Measurements from ENCODE around the gene IMP3.
"Not testable (repeated sequence)": the region's sequence is repeated elsewhere in the genome, so short reads cannot be mapped to it uniquely, and the experiment has no call there.

IMP3 gene, protein sequence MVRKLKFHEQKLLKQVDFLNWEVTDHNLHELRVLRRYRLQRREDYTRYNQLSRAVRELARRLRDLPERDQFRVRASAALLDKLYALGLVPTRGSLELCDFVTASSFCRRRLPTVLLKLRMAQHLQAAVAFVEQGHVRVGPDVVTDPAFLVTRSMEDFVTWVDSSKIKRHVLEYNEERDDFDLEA

DNA sequence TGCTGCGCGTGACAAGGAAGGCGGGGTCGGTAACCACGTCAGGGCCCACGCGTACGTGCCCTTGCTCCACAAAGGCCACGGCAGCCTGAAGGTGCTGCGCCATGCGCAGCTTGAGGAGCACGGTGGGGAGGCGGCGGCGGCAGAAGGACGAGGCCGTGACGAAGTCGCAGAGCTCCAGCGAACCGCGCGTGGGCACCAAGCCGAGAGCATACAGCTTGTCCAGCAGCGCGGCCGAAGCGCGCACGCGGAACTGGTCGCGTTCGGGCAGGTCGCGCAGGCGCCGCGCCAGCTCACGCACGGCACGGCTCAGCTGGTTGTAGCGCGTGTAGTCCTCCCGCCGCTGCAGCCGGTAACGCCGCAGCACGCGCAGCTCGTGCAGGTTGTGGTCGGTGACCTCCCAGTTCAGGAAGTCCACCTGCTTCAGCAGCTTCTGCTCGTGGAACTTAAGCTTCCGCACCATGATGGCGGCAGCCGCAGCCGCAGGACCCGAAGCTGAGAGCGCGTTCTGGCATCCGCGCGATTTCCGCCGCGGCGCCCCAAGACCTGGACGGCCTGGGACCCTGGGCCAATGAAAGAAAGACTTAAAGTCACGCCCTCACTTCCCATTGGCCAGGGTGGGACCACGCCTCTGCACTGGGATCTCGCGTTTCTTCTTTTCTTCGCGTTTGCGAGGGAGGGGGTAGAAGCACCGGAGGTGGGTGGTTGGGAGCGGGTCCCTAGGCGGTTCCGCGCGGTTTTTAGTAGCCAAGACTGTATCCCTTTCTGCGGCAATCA lies at the start of gene IMP3:
Gene IMP3 (minus strand): TSS at position 516 of the 774 bp plus-strand sequence. CDS start 56 bp downstream, at position 460.
- DNase-seq, result peak; percentile 97

DNA sequence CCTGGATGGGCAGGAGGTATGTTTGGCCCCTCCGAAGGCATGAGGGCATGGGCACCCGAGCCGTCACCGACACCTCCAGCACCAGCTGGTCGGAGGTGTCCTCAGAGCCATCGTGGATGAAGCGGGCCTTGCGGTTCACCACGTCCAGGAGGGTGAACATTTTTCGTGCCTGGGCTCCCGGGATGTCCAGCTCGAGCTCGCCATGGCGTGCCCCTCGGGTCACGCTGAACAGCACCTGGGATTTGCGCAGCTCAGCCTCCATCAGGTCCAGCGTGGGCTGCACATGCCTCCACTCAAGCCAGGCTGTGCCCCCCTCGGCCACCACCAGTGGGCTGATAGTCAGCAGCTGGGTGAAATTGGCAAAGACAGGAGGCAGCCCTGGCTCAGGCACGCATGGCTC lies 49.4 kb upstream of the IMP3 start:
- not testable (repeated sequence) for DNase-seq

DNA sequence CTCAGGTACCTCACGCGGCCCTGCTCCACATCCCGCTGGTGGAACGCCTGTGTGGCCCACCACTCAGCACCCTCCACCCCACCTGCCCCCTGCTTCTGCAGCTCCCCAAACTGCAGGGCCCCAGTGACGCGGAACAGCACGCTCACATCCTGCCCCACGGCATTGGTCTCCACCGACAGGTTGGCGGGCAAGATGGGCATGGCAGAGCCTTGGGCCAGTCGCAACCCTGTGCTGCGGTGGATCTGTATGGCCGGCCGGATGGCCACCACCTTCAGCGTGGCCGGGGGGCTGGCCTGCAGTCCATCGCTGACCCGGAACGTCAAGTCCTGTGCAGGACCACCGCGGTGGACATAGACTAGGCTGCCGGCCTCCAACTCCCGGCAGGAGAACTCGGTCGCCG lies 48.8 kb upstream of the IMP3 start:
- DNase-seq, result no peak

DNA sequence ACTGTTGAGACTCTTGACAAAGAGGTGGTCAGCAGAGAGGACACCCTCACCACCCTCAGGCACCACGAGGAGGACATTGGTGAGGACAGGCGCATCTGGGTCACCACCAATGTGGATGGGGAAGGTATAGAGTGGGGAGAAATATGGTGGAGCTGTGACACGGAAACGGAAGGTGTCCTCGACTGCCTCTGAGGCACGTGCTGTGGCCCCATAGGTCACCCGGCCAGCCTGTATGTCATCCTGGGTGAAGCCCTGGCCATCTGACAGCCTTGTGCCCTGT lies 48.2 kb upstream of the IMP3 start:
- DNase-seq, result no peak

DNA sequence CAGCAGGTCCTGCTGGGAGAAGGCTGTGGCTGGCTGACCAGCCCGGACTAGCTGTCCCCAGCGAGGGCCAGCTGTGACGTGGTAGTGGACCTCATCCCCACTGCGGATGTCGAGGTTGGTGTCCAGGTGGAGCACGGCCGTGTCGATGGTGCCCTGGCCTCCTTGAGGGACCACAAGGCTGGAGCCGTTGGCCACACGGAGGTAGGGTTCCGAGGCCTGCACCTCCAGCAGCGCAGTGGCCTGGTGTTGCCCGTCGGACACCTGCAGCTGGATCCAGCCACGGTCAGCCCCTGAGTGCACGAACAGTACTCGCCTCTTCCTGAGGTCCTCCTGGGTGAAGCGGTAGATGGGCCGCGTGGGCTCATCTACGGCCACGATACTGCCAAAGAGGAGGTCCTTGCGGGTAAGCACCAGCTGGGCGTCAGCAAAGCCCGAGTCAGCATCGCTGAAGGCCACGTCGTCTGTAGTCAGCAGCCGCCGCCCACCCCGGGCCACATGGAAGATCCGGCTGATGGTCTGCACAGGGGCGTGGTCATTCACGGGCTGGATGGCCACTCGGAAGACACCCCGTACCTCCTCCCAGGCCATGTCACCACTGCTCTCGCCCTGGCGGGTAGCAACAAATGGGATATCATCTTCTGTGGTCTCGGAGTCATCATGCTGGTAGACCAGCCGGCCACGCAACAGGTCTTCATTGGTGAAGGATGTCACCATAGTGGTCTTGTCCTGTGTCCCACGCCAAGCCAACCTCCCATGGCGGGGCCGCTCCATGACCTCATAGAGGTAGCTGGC lies 47.7 kb upstream of the IMP3 start:
- no peak for DNase-seq

DNA sequence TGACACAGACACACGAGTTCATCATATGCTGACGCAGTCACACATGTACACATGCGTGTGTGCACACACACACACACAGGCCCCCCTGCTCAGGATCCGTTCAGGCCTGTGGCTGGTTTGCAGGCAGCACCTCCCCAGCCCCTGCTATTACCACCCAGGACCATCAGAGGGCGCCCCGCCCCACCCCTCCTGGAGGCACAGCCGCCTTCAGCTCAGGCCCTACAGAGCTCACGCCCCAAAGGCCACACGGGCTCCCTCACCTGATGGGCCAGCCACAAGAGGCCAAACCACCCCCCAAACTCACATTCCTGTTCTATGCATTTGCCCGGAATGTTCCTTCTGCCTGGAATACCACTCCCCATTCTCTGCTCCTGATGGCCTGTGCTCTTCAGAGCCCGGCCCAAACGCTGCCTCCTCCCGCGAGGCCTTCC lies 46.2 kb upstream of the IMP3 start:
- DNase-seq, result peak; percentile 90

DNA sequence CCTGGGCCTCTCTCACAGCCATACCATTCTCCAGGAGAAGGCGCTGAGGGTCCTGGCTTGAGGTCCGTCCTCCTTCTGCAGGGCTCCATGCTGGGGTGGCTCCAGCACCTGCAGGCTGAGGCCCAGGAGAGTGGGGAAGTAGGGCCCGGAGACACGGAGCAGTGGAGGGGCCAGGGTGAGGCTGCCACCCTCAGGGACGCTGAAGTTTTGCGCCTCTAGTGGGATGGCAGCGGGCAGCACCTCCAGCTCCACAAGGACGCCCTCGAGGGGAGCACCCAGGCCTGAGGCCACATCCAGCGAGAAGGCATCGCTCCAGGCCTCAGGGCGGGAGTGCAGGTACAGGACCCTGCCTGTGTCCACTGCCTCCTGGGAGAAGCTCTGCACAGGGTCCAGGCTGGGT lies 45.2 kb upstream of the IMP3 start:
- DNase-seq, result no peak

DNA sequence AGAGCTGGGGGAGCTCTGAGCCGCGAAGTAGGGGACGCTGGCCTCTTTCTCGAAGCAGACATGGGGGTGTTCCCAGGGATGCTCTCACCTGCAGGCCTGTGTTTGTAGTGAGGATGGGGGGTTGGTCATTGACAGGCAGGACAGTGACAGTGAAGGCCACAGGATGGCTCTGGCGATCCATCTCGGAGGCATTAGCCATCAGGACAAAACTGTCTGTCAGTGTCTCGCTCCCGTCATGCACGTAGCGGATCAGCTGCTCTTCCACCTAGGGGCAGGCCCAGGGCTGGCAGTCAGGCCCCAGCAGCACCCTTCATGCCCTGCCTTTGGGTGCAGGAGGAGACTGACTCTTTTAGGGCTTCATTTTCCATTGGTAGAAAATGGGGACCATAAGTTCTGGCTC lies 44.6 kb upstream of the IMP3 start:
- no peak for DNase-seq

DNA sequence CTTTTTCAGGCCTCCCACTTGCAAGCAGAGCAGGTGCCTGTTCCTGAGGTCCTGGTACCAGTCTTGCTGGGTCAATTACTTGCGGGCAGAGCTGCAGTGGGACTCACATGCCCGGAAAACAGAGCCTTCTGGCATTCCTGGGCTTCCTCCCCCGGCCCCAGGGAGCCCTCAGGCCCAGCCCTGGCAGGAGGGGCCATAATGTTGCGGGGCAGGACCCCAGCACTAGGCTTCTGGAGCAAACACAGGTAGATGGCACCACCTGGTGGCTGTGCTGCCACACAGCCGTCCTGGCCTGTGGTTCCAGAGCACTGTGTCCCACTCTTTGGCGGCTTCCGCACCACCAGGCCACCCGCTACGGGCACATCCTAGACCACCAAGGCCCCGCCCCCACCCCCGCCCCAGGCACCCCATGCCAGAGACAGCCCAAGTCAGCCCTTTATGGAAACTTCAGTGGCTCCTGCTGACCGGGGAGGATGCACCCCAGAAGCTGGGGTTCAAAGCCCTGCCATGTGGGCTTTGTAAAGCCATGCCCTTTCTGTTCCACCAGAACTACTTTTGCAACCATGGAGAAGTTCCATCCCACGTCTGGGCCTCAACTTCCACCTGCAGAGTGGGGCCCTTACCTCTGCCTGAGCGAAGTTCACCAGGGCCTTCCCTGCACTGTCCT lies 43.8 kb upstream of the IMP3 start:
- DNase-seq, result peak; percentile 81

DNA sequence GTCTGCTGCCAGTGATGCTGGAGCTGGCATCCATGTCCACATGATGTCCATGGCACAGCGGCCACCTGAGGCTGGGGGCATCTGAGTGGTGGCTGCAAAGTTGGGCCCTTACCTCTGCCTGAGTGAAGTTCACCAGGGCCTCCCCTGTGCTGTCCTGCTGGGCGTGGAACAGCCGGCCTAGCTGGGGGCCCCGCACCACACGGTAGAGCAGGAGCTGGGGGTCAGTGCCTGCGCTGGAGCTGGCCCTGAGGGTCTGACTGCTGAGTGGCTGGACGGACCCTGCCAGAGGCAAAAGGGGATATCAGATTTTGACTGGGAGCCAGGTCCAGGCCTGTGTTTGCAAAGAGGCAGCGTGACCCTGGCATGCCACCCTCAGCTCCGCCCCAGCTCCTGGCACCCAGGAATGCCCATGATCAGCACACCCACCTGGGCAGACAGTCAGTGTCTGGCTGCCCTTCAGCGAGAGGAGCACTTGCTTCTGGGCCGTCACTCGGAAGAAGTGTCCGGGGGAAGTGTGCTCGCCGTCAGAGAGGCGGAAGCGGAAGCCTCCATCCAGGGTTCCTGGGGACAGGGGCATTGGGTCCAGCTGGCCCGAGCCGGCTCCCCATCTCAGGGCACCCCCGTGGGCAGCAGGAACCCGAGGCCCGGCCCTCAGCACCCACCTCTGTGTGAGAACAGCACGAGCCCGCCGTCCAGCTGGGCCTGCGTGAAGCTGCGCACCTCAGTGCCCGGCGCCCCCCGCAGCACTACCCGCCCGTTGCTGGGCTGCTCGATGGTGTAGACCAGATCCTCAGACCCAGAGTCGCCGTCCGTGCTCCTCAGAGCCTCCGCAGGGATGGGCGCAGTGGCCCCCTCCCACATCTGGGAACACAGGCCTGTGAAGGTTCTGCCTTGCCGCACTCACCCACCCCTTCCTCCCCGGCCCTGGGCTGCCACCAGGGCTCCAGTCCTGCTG lies 42.4 kb upstream of the IMP3 start:
- no peak for DNase-seq

DNA sequence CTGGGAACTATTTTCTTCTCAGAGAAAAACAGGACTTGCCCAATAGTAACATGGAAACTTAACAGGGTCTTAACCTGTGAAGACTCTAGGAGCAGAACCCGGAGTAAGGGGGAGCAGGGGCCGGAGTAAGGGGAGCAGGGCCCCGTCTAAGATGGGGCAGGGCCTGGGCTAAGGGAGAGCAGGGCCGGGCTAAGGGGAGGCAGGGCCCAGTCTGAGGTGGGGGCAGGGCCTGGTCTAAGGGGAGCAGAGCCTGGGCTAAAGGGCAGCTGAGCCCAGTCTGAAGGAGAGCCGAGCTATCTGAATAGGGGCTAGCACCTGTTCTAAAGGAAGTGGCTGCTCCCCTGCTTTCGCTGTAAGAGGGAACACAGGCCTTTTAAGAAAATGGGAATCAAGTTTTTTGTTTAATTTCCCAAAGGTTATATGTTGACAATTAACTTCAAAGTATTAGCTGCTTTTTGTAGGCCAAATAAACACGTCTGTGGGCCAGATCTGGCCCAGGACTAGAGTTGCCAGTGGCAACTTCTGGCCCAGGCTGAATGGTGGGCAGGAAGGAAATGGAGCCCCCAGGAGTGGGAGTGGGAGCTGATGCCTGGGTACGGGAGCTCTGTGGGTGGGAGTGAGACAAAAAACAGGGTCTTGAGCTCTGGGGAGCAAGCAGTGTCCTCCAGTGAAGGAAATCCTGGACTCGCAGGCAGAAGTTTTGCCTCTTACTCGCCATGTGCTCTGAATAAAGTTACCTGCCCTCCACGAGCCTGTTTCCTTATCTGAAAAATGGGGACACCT lies 40.2 kb upstream of the IMP3 start:
- DNase-seq, result no peak

DNA sequence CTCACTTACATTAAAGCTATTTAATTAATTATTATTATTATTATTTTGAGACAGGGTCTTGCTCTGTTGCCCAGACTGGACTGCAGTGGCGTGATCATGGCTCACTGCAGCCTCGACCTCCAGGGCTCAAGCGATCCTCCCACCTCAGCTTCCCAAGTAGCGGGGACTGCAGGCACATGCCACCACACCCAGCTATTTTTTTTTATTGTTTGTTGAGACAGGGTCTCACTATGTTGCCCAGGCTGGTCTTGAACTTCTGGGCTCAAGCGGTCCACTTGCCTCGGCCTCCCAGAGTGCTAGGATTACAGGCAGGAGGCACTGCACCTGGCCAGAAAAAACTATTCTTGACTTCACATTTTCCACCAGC lies 38.3 kb upstream of the IMP3 start:
- DNase-seq, result not testable (repeated sequence)

DNA sequence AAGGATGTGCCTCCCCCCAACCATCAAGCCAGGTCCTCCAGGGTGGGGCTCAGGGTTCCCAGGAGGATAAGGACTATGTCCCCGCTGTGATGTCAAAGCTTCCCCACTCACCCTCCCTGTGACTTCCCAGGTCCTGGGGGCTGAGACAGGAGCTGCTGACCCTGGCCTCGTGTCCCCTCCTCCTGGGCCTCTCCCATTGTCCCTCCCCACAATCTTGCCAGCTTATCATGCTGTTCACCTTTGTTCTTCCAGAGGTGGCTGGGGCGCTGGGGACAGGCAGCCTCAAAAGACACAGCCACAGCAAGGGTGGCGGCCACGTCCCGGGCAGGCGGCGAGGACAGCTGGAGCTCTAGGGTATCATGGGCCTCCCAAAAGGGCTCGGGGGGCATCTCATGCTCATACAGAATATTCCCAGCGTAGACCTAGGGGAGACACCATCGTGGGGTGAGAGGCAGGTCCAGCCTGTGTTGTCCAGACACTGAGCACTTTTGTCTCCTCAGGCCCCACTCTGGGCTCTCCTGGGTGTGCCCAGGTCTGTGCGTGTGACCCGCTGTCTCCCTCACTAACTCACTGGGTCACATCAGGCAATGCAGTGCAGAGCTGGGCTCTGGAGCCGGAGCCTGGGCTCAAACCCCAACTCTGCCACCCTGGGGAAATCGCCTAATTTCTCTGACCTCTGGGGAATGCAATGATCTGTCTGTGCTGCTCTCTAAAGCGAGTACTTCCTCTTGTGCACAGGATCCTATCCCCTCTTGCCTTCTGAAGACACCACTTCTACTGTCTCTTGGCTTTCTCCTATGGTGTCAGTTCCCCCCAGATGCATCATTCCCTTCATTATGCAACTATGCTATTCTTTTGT lies 37.7 kb upstream of the IMP3 start:
- DNase-seq, result no peak

DNA sequence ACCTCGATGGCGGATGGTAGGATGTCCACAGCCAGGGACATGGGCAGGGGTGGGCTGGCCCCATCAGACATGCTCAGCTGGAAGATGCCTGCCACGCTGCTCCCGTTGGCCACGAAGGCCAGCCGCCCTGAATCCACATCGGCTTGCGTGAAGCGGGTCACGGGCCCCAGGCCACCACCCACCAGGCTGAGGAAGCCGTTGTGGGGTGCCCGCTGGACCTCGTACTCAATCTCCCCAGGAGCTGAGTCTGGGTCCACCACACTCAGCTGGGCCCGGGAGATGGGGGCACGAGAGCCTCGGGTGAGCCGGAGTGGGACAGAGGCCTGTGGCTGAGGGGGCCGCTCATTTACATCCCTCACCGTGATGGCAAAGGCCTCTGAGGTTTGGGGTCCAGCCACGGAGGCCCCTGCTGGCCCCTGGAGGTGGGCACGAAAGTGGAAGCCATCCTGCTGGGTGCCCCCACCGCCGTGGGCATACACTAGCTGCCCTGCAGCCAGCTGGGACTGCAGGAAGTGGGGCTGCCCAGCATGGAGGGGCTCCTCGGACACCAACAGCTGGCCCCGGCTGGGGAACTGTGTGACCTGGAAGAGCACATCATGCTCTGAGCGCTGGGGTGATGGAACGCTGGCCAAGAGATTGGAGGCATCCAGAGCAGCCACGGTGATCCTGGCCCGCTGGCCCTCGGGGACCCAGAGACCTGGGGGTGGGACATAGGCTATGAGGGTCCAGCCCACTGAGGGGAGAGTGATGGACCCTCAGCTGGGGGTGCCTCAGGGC lies 36.9 kb upstream of the IMP3 start:
- no peak for DNase-seq

DNA sequence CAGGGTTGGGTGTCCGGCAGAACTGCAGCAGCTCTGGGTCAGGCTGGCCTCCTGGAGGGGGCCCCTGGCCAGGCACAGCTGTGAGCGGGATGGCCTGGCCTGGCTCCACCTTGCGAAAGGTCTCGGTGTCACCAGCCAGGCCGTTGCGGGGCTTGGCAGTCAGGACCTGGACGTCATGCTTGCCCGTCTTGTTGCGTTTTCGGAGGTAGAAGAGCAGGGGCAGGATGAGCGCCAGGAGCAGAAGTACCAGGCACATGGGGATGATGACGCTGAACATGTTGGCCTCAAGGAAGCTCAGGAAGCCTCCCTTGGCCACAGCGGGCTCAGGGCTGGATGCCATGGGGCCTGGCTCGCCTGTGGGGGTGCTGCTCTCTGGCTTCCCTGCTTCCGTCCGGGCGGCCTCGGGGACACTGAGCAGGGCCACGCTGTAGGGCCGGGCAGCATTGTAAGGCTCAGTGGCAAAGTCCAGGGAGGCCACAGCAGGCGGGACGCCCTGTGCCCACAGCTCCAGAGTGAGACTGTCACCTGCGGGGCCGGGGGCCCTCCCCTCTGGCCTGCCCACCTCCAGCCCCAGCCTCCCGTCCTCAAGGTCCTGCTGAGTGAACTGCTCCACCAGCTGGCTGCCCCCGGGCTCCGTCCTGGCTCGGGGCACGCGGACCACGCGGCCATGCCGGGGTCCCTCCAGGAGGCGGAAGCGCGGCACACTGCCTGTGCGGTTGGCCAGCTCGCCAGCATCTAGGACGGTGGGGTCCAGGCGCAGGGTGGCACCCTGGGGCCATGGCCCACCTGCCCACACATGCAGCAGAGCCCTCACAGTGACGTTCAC lies 35.8 kb upstream of the IMP3 start:
- no peak for DNase-seq

DNA sequence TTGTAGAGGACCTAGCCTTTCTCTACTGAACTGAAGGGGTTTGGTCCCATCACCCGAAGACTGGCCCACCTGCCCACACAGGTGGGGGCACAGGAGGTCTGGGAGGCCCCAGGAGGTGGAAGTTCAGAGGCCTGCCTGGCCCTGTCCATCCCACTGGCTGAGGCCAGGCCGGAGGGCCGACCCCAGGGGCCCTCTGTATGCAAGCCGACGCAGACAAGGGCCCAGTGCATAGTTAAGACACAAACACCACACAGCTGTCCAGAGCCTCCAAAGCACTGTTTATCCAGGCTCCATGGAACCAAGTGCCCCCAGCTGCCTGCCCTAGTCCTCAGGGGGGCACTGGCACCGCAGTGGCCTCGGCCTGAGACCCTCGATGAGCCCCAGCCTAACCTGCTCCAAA lies 34.3 kb upstream of the IMP3 start:
- DNase-seq, result no peak

DNA sequence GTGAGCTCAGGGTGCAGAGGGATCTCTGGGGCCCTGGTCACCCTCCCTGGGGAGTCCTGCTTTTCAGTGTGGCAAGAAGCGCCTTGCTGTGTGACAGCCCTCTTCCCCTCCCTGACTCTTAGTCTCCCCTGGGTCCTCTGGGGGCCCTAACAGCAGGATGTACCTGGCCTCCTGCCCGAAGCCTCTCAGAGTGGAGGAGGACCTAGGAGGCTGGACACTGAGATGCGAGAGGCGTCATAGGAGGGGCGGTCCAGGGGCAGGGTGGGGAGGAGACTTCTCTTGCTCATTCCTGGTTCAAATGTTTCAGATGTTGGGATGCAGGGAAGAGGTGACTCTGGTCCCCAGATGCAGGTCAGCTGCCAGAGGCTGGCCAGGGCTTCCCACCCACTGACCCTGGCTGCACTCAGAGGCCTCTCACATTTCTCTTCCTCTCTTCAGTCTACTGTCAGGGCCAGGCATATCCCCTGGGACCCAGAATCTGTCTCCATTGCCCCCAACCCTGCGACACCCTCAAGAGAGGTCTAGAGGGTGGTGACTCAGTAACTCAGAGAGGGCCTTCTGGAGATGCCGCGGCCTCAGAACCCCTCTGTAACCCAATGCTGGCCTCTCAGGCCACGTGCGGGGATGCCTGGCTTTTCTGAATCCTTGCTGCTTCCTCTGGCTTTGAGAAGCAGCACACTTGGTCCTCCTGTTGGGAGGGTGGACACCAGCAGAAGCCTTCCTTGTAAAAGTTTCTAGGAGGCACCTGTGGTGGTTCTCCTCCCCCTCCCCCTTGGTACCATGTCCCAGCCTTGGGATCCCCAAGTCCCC lies 33.6 kb upstream of the IMP3 start:
- DNase-seq, result peak; percentile 92
